ENCODE data around the gene EMC9. TPM values are rescaled to one million over a fixed set of nuclear protein-coding genes. Genes with fewer than 3 reads are reported as not detected.

Gene EMC9
- total RNA-seq, 4 donors from 2014 or later, result 6.4 to 15.4 (median 10.4) TPM

GRCh38 chr14:24098927-24099813, 42.2 kb downstream of the EMC9 start:
- no peak for TF ChIP-seq EP300 (IDR thresholded peaks at IDR 0.05)
- TF ChIP-seq POLR2AphosphoS5 (IDR thresholded peaks at IDR 0.05), result no peak
- TF ChIP-seq POLR2A (IDR thresholded peaks at IDR 0.05), result no peak
- no peak for TF ChIP-seq CTCF (IDR thresholded peaks at IDR 0.05)
- WGBS, 2 donors (ENCODE audit: low coverage in 1 of 2), result no CpG with 5 or more reads among the region's 17 CpGs
- H3K4me3 ChIP-seq, result no peak overlapping the region
- no peak overlapping the region for H3K27ac ChIP-seq
- no peak for ATAC-seq
- peaks cover 0 to 50% of the 10 kb centered on the region in 2 donors for H3K36me3 ChIP-seq
- no peaks in the 10 kb centered on the region for H3K9me3 ChIP-seq
- peaks cover 0 to 17% (median 8%) of the 10 kb centered on the region in 3 donors for H3K4me1 ChIP-seq
- H3K27me3 ChIP-seq, result no peaks in the 10 kb centered on the region

GRCh38 chr14:24098229-24098926, 43.0 kb downstream of the EMC9 start:
- no peaks in the 10 kb centered on the region for H3K9me3 ChIP-seq
- no peak for ATAC-seq
- no peak overlapping the region for H3K4me3 ChIP-seq
- WGBS, 2 donors (ENCODE audit: low coverage in 1 of 2), result 83 to 98% methylated on average over 1 to 6 of the region's 16 CpGs
- peaks cover 0 to 42% of the 10 kb centered on the region in 2 donors for H3K36me3 ChIP-seq
- no peak for TF ChIP-seq CTCF (IDR thresholded peaks at IDR 0.05)
- no peaks in the 10 kb centered on the region for H3K27me3 ChIP-seq
- H3K4me1 ChIP-seq, result peaks cover 0 to 25% (median 8%) of the 10 kb centered on the region in 3 donors
- no peak overlapping the region for H3K27ac ChIP-seq

- Histone ChIP-seq H3K9me3 (no peaks in the 10 kb centered on the region), H3K4me3 (no peak overlapping the region), H3K4me1 (peaks cover 0 to 31% (median 8%) of the 10 kb centered on the region in 3 donors), H3K36me3 (peaks cover 0 to 34% of the 10 kb centered on the region in 2 donors), H3K27me3 (no peaks in the 10 kb centered on the region), H3K27ac (no peak overlapping the region)
- WGBS, 2 donors (ENCODE audit: low coverage in 1 of 2), result 94 to 100% methylated on average over 1 to 6 of the region's 8 CpGs
- ATAC-seq, result no peak
- TF ChIP-seq POLR2AphosphoS5 (IDR thresholded peaks at IDR 0.05) (no peak), POLR2A (IDR thresholded peaks at IDR 0.05) (no peak)
Observed at GRCh38 chr14:24096545-24097181, 44.7 kb downstream of the EMC9 start.

- TF ChIP-seq POLR2AphosphoS5 (IDR thresholded peaks at IDR 0.05) (no peak), CTCF (IDR thresholded peaks at IDR 0.05) (no peak), POLR2A (IDR thresholded peaks at IDR 0.05) (peak in 1 of 2 donors; percentile 21)
- H3K36me3 ChIP-seq, result peaks cover 0 to 29% of the 10 kb centered on the region in 2 donors
- ATAC-seq, result no peak
- peak overlapping the region in 3 of 4 donors; percentile 93 to 97 (median 95) for H3K27ac ChIP-seq
- peak overlapping the region; percentile 59 to 94 for H3K4me3 ChIP-seq
- H3K9me3 ChIP-seq, result no peaks in the 10 kb centered on the region
- H3K27me3 ChIP-seq, result no peaks in the 10 kb centered on the region
- H3K4me1 ChIP-seq, result peaks cover 0 to 31% (median 8%) of the 10 kb centered on the region in 3 donors
- WGBS, 2 donors (ENCODE audit: low coverage in 1 of 2), result 25 to 72% methylated on average over 4 to 5 of the region's 12 CpGs
Observed at GRCh38 chr14:24095271-24096068, 45.9 kb downstream of the EMC9 start.

Measured in gastroesophageal sphincter (tissue), 4 donors.